Measurements from ENCODE around the gene MMP25.
"Not testable (repeated sequence)": the region's sequence is repeated elsewhere in the genome, so short reads cannot be mapped to it uniquely, and the experiment has no call there.

MMP25 gene

DNA sequence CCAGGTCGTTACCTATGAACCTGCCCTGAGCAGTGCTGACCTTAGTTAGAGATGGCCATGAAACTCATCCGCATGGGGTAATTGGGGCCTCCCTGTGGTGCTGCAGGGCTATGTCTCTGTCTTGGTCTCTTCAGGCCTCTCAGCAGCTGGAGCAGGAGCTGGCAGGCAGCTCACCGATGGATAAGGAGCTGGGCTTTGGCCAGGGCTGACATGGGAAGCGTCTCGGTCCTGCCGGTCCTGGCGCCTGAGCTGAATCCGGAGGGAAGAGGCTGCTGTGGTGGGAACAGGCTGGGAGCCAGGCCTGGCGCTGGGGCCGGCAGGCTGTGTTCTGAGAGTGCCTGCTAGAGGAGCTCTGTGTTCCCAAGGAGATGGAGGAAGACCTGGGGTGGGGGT lies 29.2 kb downstream of the MMP25 start:
- DNase-seq: no peak

DNA sequence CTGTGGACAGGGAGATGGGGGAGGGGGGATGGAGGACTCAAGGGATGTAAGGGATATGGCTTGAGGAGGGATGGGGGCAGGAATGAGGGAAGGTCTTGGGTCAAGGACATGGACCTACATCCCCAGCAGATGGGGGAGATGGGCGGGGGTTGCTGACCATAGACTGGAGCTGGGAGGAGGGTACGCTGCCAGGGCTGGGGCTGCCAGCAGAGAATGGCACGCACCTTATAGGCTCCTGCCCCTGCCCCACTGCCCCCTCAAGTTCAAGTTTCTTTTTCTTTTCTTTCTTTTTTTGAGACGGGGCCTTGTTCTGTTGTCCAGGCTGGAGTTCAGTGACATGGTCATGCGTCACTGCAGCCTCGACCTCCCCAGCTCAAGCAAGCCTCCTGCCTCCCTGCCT lies 29.6 kb downstream of the MMP25 start:
- not testable (repeated sequence) for DNase-seq

DNA sequence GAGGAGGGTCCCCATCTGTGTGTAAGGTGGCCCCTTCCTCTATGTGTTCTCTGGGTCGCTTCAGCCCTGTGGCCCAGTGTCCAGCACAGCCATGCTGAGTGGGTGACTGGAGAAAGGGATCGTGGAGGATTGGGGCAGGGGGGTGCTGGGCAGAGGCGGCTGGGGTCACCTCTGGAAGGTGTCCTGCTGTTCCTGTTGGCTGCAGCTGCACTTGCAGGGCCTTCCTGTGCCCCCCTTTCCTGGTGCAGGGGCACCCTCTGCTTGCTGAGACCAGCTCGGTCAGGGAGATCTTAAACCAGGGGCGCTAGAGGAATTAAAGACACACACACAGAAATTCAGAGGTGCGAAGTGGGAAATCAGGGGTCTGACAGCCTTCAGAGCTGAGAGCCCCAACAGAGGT lies 30.2 kb downstream of the MMP25 start:
- DNase-seq: no peak

DNA sequence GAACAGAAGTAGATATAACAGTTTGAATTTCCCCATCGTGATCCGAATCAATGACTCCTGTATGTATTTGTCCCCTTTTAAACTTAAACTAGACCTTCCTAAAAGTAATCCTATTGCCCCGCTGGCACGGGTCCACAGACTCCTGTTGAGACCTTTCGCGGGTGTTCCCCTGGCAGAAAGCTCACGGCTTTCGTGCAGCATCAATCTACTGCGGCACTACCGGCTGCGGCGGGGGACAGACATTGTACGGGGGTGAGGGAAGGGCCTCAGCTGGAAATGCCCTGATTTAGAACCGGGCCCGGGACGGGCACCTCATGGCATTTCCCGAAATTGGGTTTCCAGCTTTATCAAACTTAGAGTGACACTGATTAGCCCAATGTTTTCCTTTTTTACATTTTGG lies 33.7 kb downstream of the MMP25 start:
- DNase-seq: no peak

DNA sequence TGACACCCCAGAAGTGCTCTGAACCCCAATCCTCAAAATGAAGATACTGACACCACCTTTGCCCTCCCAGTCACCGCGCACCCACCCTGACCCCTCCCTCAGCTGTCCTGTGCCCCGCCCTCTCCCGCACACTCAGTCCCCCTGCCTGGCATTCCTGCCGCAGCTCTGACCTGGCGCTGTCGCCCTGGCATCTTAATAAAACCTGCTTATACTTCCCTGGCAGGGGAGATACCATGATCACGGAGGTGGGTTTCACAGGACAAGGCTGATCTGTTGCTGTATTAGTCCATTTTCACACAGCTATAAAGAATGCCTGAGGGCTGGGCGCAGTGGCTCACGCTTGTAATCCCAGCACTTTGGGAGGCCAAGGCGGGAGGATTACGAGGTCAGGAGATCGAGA lies 35.6 kb downstream of the MMP25 start:
- DNase-seq: not testable (repeated sequence)

DNA sequence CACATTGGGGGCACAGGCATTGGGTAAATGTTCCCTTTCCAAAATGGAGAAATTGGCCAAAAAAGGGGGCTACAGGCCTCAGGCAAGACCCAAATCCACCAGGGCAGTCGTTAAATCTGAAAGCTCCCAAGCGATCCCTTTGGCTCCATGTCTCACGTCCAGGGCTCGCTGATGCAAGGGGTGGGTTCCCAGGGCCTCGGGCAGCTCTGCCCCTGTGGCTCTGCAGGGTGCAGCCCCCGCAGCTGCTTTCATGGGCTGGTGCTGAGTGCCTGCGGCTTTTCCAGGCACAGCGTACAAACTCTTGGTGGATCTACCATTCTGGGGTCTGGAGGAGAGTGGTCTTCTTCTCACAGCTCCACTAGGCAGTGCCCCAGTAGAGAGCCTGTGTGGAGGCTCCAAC lies 37.0 kb downstream of the MMP25 start:
- DNase-seq: not testable (repeated sequence)

DNA sequence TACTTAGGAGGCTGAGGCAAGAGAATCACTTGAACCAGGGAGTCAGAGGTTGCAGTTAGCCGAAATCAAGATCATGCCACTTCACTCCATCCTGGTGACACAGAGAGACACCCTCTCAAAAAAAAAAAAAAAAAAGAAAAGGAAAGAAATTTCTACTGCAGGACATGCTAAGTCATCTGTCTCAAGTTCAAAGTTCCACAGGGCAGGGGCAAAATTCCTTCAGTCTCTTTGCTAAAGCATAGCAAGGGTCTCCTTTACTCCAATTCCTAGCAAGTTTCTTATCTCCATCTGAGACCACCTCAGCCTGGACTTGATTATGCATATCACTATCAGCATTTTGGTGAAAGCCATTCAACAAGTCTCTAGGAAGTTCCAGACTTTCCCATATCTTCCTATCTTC lies 38.1 kb downstream of the MMP25 start:
- DNase-seq: no peak

DNA sequence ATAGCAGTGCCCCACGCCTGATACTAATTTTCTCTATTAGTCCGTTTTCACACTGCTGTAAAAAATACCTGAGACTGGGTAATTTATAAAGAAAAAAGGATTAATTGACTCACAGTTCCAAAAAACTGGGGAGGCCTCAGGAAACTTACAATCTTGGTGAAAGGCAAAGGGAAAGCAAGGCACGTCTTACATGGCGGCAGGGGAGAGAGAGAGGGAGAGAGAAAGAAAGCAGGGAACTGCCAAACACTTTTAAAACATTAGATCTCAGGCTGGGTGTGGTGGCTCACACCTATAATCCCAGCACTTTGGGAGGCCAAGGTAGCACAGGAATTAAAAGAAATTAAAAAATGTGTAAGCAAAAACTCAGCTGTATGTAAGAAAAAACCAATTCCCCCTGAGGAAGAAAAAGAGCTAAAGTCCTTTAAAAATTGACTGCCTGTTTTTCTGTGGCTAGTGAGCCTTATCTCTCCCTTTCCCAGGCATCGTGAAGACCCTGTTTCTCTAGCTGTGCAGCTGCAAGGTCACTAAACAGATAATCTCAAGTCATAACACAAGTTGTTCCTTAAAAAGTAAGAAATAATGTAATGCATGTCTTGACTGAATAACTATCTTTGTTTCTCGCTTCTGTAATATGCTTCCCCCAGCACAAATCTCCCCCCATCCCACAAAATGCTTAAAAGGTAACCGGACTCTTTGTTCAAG lies 38.8 kb downstream of the MMP25 start:
- no peak for DNase-seq

DNA sequence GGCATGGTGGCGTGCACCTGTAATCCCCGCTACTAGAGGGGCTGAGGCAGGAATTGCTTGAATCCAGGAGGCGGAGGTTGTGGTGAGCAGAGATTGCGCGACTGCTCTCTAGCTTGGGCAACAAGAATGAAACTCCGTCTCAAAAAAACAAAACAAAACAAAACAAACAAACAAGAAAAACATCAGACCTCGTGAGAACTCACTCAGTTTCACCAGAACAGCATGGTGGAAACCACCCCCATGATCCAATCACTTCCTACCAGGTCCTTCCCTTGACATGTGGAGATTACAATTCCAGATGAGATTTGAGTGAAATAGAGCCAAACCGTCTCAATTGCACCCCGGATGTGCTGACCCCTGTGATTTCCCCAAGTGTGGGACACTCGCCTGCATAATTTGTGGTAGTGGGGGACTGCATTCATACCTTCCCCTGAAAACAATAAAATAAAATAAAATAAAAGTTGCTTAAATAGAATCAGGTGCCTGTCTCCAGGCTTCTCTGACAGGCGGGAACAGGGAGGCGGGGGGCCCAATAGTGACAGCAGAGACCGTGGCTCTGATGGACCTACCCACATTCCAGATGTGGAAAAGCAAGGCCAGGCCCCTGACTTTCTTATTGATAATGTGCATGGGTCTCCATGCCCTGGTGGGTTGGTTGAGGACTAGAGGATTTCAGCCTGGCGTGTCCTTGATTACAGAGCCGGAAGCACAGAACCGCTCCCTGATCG lies 39.7 kb downstream of the MMP25 start:
- no peak for DNase-seq

DNA sequence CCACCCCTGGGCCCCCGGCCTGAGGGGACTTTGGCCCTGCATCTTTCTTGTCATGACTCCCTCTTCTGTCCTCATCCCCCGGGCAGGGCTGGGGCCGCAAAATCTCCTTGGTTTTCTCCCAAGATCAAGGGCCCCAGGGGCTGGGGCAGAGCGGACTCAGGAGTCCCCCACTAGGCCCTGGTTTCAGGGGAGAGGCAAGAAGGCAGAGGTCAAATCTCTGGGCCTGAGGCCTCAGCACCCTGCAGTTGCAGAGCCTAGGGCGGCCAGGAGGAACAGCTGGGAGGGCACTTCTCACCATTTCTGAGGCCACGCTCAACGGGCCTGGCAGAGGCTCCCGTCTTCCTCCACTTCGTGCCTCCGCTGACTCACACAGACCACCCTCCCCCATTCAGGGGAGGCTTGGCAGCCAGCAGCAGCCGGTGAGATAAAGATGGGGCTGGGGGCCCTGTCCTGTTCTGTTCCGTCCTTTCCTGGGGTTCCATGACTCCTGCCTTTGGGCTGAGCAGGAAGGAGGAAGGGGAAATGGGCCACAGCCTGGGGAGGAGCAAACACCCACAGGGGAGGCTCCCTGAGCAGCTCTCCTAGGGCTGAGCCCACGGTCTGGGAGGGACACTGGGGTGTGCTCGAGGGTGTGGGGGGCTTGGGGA lies 40.4 kb downstream of the MMP25 start:
- DNase-seq: no peak

DNA sequence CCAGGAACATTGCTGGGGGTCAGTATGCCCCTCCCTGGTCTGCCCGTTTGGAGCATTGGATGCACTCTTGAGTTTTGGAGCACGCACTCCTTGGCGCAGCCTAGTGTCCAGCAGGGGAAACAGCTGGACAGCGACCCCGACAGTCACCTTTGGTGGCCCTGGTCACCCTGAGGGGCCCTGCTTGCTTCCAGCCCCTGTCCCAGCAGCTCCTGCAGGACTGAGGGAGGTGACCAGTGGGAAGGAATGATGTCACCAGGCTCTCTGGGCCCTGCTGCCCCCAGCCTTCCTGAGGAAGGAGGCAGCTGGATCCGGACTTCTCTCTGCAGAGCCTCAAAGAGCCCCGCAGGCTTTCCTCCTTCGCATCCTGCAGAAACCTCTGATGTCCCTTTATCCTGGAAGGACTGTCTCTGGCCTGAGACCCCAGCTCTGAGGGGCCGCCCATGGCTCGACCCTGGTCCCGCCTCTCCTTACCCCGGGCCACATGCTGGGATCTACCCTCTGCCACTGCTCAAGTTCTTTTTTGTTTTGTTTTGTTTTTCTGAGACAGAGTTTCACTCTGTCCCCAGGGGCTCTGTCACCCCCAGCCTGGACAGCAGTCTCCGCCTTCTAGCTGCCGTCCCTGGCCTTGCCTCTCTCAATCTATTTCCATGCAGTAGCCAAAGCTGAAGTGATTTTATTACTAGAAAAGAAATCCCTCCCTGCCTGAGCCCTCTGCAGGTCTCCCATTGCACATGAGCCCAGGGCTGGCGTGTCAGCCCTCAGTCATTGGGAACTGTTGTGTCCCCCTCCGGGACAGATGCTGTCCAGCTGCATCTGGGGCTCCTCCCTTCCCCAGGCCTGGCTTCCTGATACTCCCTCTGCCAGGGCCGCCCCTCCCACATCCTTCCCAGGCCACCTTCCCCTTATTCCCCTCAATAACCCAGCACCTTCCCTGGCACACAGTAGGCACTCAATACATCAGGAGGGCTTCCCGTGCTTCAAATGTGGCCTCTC lies 41.2 kb downstream of the MMP25 start:
- DNase-seq: no peak

DNA sequence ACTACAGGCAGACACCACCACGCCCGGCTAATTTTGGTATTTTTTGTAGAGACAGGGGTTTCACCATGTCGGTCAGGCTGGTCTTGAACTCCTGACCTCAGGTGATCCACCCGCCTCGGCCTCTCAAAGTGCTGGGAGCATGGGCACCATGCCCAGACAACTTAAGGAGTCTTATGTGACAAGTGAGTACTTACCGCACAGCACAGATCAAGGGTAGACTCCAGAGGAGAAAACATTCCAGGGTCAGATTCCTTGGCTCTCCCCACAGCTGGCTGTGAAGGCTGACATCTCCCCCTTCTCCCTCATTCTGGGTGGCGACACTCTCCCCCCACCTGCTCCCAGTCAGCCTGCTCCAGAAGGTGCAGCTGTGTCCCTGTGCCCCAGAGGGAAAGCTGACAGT lies 42.1 kb downstream of the MMP25 start:
- no peak for DNase-seq

DNA sequence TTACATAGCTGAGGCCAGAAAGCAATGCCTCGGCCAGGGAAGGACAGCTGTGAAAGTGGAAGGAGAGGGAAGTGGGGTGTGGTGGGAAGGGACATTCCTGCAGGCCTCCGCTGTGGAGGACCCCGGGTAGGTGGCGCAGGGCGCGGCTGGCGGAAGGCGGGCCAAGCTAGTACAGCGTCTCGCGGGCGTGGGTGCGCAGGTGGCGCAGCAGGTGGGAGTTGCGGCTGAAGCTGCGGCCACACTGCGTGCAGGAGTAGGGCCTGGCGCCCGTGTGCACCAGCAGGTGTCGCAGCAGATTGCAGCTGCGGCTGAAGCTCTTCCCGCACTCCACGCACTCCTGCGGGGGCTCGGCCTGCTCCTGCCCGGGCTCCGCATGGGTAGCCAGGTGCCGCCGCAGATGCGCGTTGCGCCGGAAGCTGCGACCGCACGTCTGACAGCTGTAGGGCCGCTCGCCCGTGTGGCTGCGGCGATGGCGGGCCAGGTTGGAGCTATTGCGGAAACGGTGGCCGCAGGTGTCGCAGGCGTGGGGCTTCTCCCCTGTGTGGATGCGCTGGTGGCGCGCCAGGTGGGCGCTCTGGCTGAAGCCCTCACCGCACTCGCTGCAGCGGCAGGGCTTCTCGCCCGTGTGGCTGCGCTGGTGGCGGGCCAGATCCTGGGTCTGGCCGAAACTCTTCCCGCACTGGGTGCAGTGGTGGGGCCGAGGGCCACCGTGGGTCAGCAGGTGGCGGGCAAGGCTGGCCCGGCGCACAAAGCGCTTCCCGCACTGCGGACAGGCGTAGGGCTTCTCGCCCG lies 42.8 kb downstream of the MMP25 start:
- DNase-seq: no peak

DNA sequence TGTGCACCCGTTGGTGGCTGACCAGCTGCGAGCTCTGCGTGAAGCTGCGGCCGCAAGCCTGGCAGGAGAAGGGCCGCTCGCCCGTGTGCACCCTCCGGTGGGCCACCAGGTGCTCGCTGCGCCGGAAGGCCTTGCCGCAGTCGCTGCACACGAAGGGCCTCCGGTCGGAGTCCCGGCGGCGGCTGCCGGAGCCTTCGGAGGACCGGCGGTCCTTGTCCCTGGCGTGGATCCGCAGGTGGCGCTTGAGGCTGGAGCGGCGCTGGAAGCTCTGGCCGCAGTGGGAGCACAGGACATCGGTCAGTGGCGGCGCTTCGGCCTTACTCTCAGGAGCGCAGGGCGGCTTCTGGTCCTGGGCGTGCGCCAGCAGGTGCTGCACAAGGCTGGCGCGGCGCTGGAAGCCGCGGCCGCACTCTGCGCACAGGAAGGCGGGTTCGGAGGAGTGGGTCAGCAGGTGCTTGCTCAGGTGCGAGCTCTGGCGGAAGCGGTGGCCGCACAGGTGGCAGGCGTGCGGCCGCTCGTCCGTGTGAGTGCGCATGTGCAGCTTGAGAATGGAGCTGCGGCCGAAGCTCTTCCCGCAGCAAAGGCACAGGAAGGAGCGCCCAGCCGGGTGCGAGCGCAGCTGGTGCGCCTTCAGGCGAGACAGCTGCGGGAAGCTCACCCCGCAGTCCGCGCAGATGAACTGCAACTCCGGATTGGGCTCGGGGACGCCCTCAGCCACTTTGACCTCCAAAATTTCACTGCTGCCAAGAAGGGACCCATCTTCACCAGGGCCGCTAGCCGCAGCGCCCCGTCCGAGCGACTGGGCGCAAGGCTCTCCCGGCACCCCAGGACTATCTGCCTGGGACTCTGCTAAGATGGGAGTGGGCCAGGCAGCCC lies 43.6 kb downstream of the MMP25 start:
- DNase-seq: no peak

DNA sequence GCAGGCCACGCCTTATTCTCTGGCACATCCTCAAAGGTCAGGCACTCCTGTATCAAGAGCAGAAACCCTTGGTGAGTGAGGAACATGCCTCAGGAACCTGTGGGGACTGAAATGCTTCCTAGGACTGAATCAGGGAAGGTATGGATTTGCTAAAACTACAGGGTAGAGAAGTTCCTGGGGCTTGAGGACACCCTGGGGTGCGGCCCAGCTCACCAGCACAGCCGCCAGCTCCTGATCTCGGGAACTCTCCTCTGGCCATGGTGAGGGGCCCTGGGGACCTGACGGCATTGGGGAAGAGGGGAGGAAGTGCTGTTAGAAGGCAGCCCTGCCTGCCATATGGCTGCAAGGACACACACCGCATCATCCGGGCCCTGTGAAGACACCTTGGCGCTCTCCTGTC lies 45.2 kb downstream of the MMP25 start:
- DNase-seq: no peak

DNA sequence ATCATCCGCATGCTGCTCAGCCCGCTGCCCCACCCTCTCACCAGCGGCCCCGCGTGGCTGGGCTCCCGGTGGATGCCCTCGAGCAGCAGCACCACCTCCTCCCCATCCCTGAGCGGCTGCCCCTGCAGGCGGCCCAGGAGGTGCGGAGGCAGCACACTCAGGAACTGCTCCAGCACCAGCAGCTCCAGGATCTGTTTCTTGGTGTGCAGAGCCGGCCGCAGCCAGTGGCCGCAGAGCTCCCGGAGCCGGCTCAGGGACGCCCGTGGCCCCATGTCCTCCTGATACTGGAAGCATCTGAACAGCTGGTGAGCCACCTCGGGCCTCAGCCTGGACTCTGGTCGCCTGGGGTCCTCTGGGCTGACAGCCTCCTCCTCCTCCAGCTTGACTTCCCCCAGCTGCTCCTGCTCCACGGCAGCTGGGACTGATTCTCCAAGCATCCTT lies 46.2 kb downstream of the MMP25 start:
- DNase-seq: no peak

DNA sequence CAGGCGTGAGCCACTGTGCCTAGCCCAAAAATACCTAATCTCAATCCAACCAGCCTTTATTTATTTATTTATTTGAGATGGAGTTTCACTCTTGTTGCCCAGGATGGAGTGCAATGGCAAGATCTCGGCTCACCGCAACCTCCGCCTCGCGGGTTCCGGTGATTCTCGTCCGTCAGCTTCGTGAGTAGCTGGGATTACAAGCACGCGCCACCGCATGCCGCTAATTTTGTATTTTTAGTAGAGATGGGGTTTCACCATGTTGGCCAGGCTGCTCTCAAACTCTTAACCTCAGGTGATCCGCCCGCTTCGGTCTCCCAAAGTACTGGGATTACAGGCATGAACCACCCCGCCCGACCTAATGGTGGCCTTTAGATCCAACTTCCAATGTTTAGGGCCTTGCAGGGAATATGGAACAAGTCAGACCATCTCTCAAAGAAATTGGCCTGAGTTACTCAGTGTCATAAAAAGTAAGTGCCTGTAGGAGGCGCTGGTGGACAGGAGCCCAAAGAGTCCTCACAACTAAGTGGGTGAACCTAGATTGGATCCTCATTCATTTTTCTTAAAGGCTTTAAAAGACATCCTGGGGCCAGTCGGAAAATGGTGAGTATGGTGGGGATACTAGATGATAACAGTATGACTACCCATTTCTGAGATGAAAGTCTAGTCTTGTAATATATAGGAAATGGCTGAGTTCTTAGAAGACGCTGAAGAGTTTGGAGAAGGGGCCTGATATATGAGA lies 48.1 kb downstream of the MMP25 start:
- DNase-seq: peak; percentile 73

DNA sequence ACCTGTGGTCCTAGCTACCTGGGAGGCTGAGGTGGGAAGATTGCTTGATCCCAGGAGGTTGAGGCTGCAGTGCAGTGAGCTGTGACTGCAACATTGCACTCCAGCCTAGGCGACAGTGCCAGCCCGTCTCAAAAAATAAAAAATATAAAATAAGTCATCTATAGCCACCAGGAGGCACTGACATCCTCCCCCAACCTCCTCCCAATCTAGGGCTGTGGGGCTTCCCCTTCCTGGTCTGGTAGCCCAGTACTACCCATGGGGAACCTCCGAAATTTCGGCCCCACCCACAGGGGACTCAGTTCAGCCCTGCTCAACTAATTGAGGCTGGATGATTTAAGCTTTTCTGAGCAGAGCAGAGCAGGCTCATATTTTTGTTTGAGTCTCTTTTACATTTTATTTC lies 49.5 kb downstream of the MMP25 start:
- peak; percentile 73 for DNase-seq

DNA sequence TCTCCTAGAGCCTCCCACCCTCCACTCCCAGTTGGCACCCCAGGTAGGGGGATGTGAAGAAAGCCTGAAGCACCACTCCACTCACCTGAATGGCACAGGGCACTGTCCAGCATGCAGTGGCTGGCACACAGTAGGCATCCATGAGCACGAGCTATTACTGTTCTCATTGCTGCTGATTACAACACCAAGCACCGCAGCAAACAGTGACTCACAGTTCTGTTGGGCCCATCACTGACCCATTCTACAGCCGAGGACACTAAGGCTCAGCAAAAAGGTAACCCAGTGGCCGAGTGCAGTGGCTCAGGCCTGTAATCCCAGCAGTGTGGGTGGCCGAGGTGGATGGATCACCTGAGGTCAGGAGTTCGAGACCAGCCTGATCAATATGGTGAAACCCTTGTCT lies 50.0 kb downstream of the MMP25 start:
- no peak for DNase-seq

DNA sequence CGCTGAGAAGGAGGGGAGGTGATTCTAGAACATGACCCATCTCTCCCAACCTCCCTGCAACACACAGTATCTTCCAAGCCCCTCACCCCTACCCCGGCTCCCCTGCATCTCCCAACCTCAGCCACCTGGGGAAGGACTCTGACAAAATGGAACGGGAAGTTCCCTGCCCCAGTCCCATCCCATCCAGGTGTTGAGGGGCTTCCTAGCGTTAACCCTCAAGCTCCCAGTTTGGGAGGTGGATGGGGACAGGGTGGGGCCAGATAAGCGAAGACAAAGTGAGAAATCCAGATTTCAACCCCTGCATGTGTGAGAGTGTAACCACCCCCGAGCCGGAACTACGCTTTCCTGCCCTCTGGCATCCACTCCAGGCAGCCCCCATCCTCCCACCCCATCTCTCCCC lies 50.9 kb downstream of the MMP25 start:
- DNase-seq: no peak

Data from activated CD4-positive, alpha-beta T cell treated with anti-CD3 and anti-CD28 coated beads for 48 hours (primary cell).